H1 (cell line): ENCODE results near the gene GATAD2B. TPM values are rescaled to one million over a fixed set of nuclear protein-coding genes. Genes with fewer than 3 reads are reported as not detected.

ENCODE experiments used
- CTCF ChIA-PET: fragments of 300-600 bp; sonication (Branson Sonifier 250); formaldehyde crosslinking; loops from one replicate; lab custom pipeline; 2021; ENCODE audit not compliant: partially characterized antibody; lab: Charles Lee
- POLR2A ChIA-PET: fragments of 300-600 bp; sonication (Branson Sonifier 250); formaldehyde crosslinking; loops from one replicate; lab custom pipeline; 2021; ENCODE audit warnings: inconsistent platforms; ENCODE audit not compliant: partially characterized antibody; lab: Charles Lee
- DNase-seq, 2 experiments: peaks; one replicate each; pipeline versions ENCODE4 v3.0.0 to v3.0.0-alpha.2; 2010 to 2022; ENCODE audit warnings: low spot score in 2 of 2, low read depth in 1 of 2, mixed read lengths in 1 of 2
- FAIRE-seq: peaks from 2 replicates; lab custom pipeline; 2011; peaks lifted over from hg19 to GRCh38; lab: Jason Lieb, UNC
- H2AFZ ChIP-seq: 2 replicates; pipeline ENCODE4 v1.8.1; 2012; ENCODE audit warnings: low read length, inconsistent platforms
- H2AK5ac ChIP-seq: 2 replicates; pipeline ENCODE4 v1.6.1; 2013; ENCODE audit warnings: low read depth, low read length
- H2BK120ac ChIP-seq: replicated peaks from 2 replicates; pipeline ENCODE3; 2013; ENCODE audit warnings: low read depth, low read length, inconsistent platforms
- H2BK12ac ChIP-seq: 2 replicates; pipeline ENCODE4 v1.6.1; 2013; ENCODE audit warnings: low read depth, low read length
- H2BK15ac ChIP-seq: 2 replicates; pipeline ENCODE4 v1.6.1; 2013; ENCODE audit warnings: low read length
- H2BK20ac ChIP-seq: 2 replicates; pipeline ENCODE4 v1.6.1; 2013; ENCODE audit warnings: low read length
- H2BK5ac ChIP-seq: 2 replicates; pipeline ENCODE4 v1.6.1; 2013; ENCODE audit warnings: low read depth, low read length
- H3K14ac ChIP-seq: 2 replicates; pipeline ENCODE4 v1.6.1; 2013; ENCODE audit warnings: inconsistent platforms; ENCODE audit not compliant: insufficient read length
- H3K18ac ChIP-seq: 2 replicates; pipeline ENCODE4 v1.6.1; 2013; ENCODE audit warnings: low read length; ENCODE audit errors: extremely low read depth
- H3K23ac ChIP-seq: 2 replicates; pipeline ENCODE4 v1.6.1; 2013; ENCODE audit warnings: inconsistent platforms; ENCODE audit not compliant: insufficient read length
- H3K23me2 ChIP-seq: 2 replicates; pipeline ENCODE4 v1.6.1; 2013; ENCODE audit warnings: low read depth, low read length
- H3K27ac ChIP-seq: 2 replicates; pipeline ENCODE4 v1.6.1; 2011; ENCODE audit warnings: low read depth, low read length, inconsistent platforms
- H3K27me3 ChIP-seq, 4 experiments: replicated peaks in 1 of 4; 1 replicate in 1 of 4; 2 replicates in 3 of 4; pipeline versions ENCODE4 v1.6.1 to v1.8.1; 2011 to 2013; ENCODE audit warnings: low read length in 3 of 4, mild to moderate bottlenecking in 3 of 4, inconsistent platforms in 2 of 4, mixed read lengths in 2 of 4, moderate library complexity in 1 of 4; ENCODE audit not compliant: control insufficient read depth in 3 of 4, insufficient read depth in 3 of 4; ENCODE audit errors: extremely low read depth in 1 of 4
- H3K36me3 ChIP-seq, 4 experiments: 2 replicates each; pipeline versions ENCODE4 v1.6.1 to v1.8.1; 2011 to 2013; ENCODE audit warnings: mild to moderate bottlenecking in 4 of 4, low read length in 3 of 4, moderate library complexity in 2 of 4, control low read depth in 1 of 4, inconsistent platforms in 1 of 4; ENCODE audit not compliant: insufficient read depth in 4 of 4, control insufficient read depth in 2 of 4
- H3K4ac ChIP-seq: replicated peaks from 2 replicates; pipeline ENCODE3; 2013; ENCODE audit warnings: low read length, low read depth, mixed read lengths, inconsistent platforms; ENCODE audit not compliant: insufficient read length
- H3K4me1 ChIP-seq, 4 experiments: replicated peaks in 1 of 4; 1 replicate in 1 of 4; 2 replicates in 3 of 4; pipeline versions ENCODE4 v1.6.1 to v1.8.1; 2011 to 2013; ENCODE audit warnings: low read length in 3 of 4, inconsistent platforms in 2 of 4, mixed read lengths in 1 of 4; ENCODE audit not compliant: insufficient read depth in 4 of 4, control insufficient read depth in 3 of 4
- H3K4me2 ChIP-seq, 2 experiments: 2 replicates each; pipeline versions ENCODE4 v1.6.1 to v1.8.1; 2011 to 2013; ENCODE audit warnings: low read depth in 2 of 2, low read length in 2 of 2, control low read depth in 1 of 2, inconsistent platforms in 1 of 2, mild to moderate bottlenecking in 1 of 2; ENCODE audit not compliant: insufficient read depth in 1 of 2
- H3K4me3 ChIP-seq, 4 experiments: fragments of 200-600, 300-600 bp in 1 of 4; sonication (generic), shearing (Covaris generic), sonication (Bioruptor Twin) in 1 of 4; 2 replicates each; pipeline versions ENCODE4 v1.5.1 to v1.8.1; 2011 to 2016; ENCODE audit warnings: low read length in 4 of 4, low read depth in 3 of 4, control low read depth in 2 of 4, inconsistent platforms in 2 of 4, mild to moderate bottlenecking in 2 of 4, mixed read lengths in 1 of 4, moderate library complexity in 1 of 4; ENCODE audit not compliant: insufficient read depth in 2 of 4; ENCODE audit errors: extremely low read depth in 1 of 4
- H3K56ac ChIP-seq: replicated peaks from 2 replicates; pipeline ENCODE3; 2013; ENCODE audit warnings: low read depth, mild to moderate bottlenecking, mixed read lengths, low read length, inconsistent platforms; ENCODE audit not compliant: insufficient read length
- H3K79me1 ChIP-seq: 2 replicates; pipeline ENCODE4 v1.6.1; 2013; ENCODE audit warnings: low read depth, low read length, control low read depth
- H3K79me2 ChIP-seq, 2 experiments: 2 replicates each; pipeline versions ENCODE4 v1.6.1 to v1.8.1; 2012 to 2013; ENCODE audit warnings: low read length in 2 of 2, mild to moderate bottlenecking in 2 of 2, inconsistent platforms in 1 of 2; ENCODE audit not compliant: insufficient read depth in 2 of 2, control insufficient read depth in 1 of 2
- H3K9ac ChIP-seq, 4 experiments: replicated peaks in 1 of 4; 1 replicate in 1 of 4; 2 replicates in 3 of 4; pipeline versions ENCODE4 v1.6.1 to v1.8.1; 2011 to 2013; ENCODE audit warnings: low read depth in 3 of 4, low read length in 3 of 4, control low read depth in 2 of 4, mild to moderate bottlenecking in 2 of 4, moderate library complexity in 2 of 4, inconsistent platforms in 1 of 4; ENCODE audit errors: extremely low read depth in 1 of 4
- H3K9me3 ChIP-seq, 2 experiments: 2 replicates each; pipeline versions ENCODE4 v1.6.1 to v1.8.1; 2012 to 2013; ENCODE audit warnings: mild to moderate bottlenecking in 2 of 2, moderate library complexity in 2 of 2, control low read depth in 1 of 2, inconsistent platforms in 1 of 2, low read depth in 1 of 2, low read length in 1 of 2, mixed read lengths in 1 of 2; ENCODE audit not compliant: insufficient read depth in 2 of 2
- H4K20me1 ChIP-seq, 2 experiments: replicated peaks in 1 of 2; 2 replicates each; pipeline versions ENCODE3 to v1.8.1; 2011 to 2013; ENCODE audit warnings: inconsistent platforms in 2 of 2, low read length in 2 of 2, mild to moderate bottlenecking in 1 of 2; ENCODE audit not compliant: insufficient read depth in 2 of 2, control insufficient read depth in 1 of 2
- H4K5ac ChIP-seq: 2 replicates; pipeline ENCODE4 v1.6.1; 2013; ENCODE audit warnings: low read length, low read depth, mixed read lengths, inconsistent platforms; ENCODE audit not compliant: insufficient read length
- H4K8ac ChIP-seq: 2 replicates; pipeline ENCODE4 v1.8.0; 2013; ENCODE audit warnings: mild to moderate bottlenecking, moderate library complexity, low read length, inconsistent platforms; ENCODE audit not compliant: insufficient read depth; ENCODE audit errors: extremely low read depth
- H4K91ac ChIP-seq: replicated peaks from 2 replicates; pipeline ENCODE3; 2013; ENCODE audit warnings: low read length, mixed read lengths, inconsistent platforms; ENCODE audit not compliant: insufficient read length
- BCL11A ChIP-seq, 2 experiments: IDR thresholded peaks; one replicate each; pipeline ENCODE4 v1.6.1; 2011; ENCODE audit warnings: low read depth in 2 of 2, low read length in 2 of 2, mild to moderate bottlenecking in 2 of 2
- CBX5 ChIP-seq: fragments of 300-800, 300-1000 bp; sonication (generic); IDR thresholded peaks from 2 replicates; pipeline ENCODE4 v1.7.1; 2016; ENCODE audit warnings: antibody characterized with exemption, low read length, low read depth
- HDAC6 ChIP-seq: IDR thresholded peaks from one replicate; pipeline ENCODE4 v1.7.1; 2012; ENCODE audit warnings: low read depth, mild to moderate bottlenecking, inconsistent platforms, low read length, moderate library complexity
- JUN ChIP-seq: IDR thresholded peaks from 2 replicates; pipeline ENCODE4 v1.6.1; 2011; ENCODE audit warnings: low read depth, mild to moderate bottlenecking, improper control_type of control experiment, low read length
- POLR2AphosphoS5 ChIP-seq: IDR thresholded peaks from 2 replicates; pipeline ENCODE4 v1.6.1; 2011; ENCODE audit warnings: low read depth, low read length
- POU5F1 ChIP-seq: IDR thresholded peaks from 2 replicates; pipeline ENCODE4 v1.6.1; 2011; ENCODE audit warnings: low read depth, mild to moderate bottlenecking, low read length, moderate library complexity
- SP1 ChIP-seq: IDR thresholded peaks from 2 replicates; pipeline ENCODE4 v1.6.1; 2011; ENCODE audit warnings: low read depth, low read length
- WGBS, 2 experiments: shearing (Covaris generic) in 1 of 2; methylation state at CpG; one replicate each; pipeline versions ENCODE4 v1.1.6 to v1.1.7; 2013 to 2015; ENCODE audit warnings: low lambda C conversion rate in 2 of 2, mixed read lengths in 2 of 2, inconsistent platforms in 1 of 2, low coverage in 1 of 2, missing lambda C conversion rate in 1 of 2; ENCODE audit not compliant: insufficient replicate concordance in 2 of 2, insufficient coverage in 1 of 2, insufficient read length in 1 of 2; ENCODE audit errors: extremely low coverage in 1 of 2, missing lambda C conversion rate in 1 of 2; 5-methylcytosine and 5-hydroxymethylcytosine counted together
- polyA plus RNA-seq, 7 experiments: library from polyadenylated mRNA; depleted of rRNA in 3 of 7; stranded (reverse) in 5 of 7; unstranded in 2 of 7; fragments of >200 nt in 5 of 7; fragments of 200-250 nt in 2 of 7; gene quantifications; 1 replicate in 5 of 7; 2 replicates in 1 of 7; 4 replicates in 1 of 7; pipeline versions ENCODE4 v1.2.1 to v1.2.3, GENCODE V29; 2011 to 2013; ENCODE audit warnings: missing spikeins in 2 of 7, mixed read lengths in 2 of 7
- total RNA-seq: library from RNA; stranded (reverse); fragmentation: NEBNext Ultra II Directional; extraction: Animal tissue kit (Norgen Biotek cat#: 25700); gene quantifications from 2 replicates; pipeline ENCODE4 v1.2.1, GENCODE V29; 2021

Gene GATAD2B
- total and polyA plus RNA-seq, 2 of the 8 experiments (the other 6 are each of a cell fraction or from before 2014, with no cell fraction given) = 8.4 to 39.1 TPM

DNA sequence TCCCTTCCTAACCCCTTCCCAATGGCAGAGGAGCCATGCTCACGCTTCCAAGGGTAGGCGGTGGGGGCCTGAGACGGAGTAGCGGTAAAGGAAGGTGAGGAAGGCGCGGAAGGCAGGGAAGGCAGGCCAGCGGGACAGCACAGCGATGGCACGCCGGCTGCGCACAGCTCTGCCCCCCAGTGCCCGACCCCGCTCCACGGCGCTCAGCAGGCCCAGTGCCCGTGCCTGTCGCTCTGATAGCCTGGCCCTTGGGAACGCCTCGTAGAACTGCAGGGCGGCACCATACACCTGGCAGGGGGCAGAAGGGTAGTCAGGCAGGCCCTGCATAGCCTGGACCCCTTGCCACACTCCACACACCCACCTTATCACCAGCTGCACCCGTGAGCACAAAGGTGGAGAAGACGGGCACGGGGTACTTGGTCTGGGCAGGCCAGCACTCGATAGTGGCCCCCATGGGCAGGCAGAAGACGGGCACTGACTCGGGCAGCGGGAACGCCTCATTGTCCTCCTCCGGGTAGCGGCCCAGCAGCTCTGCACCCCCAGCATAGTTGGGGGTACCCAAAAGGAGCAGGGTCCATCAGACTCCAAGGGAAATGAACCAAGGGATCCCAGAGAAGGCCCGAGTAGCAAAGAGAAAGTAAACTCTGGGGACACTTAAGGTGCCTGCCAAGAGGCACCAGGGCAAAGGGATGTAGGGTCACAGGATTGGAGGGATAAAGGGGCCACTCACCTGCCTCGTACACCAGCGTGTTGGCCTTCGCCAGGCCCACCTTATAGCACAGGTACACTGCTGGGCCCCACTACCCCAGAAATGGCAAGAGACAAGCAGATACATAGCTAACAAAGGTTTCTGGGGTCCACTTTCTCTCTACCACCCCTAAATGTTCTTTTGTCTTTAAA, 19.3 kb upstream of the GATAD2B start:
- Histone ChIP-seq H3K4me1 (peaks cover 0 to 5% (median 2%) of the 10 kb centered on the region in 4 experiments; a peak in 2 of 7 replicates), H3K27me3 (no peaks in the 10 kb centered on the region), H4K91ac (no peak overlapping the region), H3K23ac (no peak overlapping the region), H3K27ac (no peak overlapping the region), H3K18ac (no peak overlapping the region), H3K4me3 (no peak overlapping the region), H2BK15ac (no peak overlapping the region), H3K4ac (no peak overlapping the region), H3K79me2 (peaks cover 0 to 18% of the 10 kb centered on the region in 2 experiments; a peak in 2 of 4 replicates), H4K5ac (no peak overlapping the region), H3K36me3 (peaks cover 8 to 30% (median 23%) of the 10 kb centered on the region in 4 experiments; a peak in 7 of 8 replicates), H2BK120ac (no peak overlapping the region), H4K20me1 (peaks cover 0 to 6% of the 10 kb centered on the region in 2 experiments), H3K79me1 (no peaks in the 10 kb centered on the region; the same call in 1 of the 2 replicates), H3K56ac (no peak overlapping the region), H2BK20ac (no peak overlapping the region), H2AK5ac (no peak overlapping the region), H3K14ac (no peak overlapping the region), H2AFZ (no peak overlapping the region), H3K9me3 (no peaks in the 10 kb centered on the region), H2BK12ac (no peak overlapping the region), H3K4me2 (no peak overlapping the region), H3K23me2 (peaks cover 6% of the 10 kb centered on the region; the same call in 1 of the 2 replicates), H4K8ac (no peak overlapping the region), H2BK5ac (no peak overlapping the region), H3K9ac (no peak overlapping the region)
- no peak for FAIRE-seq
- CTCF ChIA-PET = interaction anchor here (0.7 to 2.2 kb wide), 3 partner anchors 11 to 121 kb away, joined by 3 to 10 read pairs (median 6); no protein-coding TSS in a partner anchor
- WGBS, 2 experiments = 94% methylated on average over 34 of the region's 34 CpGs; no CpG with 5 or more reads in 1 of the 2 experiments
- no peak for DNase-seq
- TF ChIP-seq POLR2AphosphoS5 (no peak), POU5F1 (no peak), JUN (no peak), HDAC6 (no peak), SP1 (no peak), CBX5 (no peak), BCL11A (IDR thresholded peaks at IDR 0.05; ENCODE audit: low read depth in 2 of 2, low read length in 2 of 2) (no peak)
- POLR2A ChIA-PET = interaction anchor here (0.7 to 11.4 kb wide), 7 partner anchors 11 to 119 kb away, joined by 3 to 73 read pairs (median 19); partner anchors contain the start of genes CREB3L4, CRTC2, GATAD2B and SLC39A1
